GM12873 (cell line): Measurements from ENCODE around the gene MIXL1.

Source experiments
- CTCF ChIP-seq: IDR thresholded peaks from 2 replicates; pipeline ENCODE4 v1.5.1; 2012; ENCODE audit warnings: low read depth, mild to moderate bottlenecking, moderate library complexity, low read length, control low read depth; ENCODE audit not compliant: insufficient read depth; ENCODE audit errors: missing control alignments

The MIXL1 gene

GRCh38 chr1:226239421-226239820 is 16.0 kb downstream of the MIXL1 start:
- no peak for TF ChIP-seq CTCF

- TF ChIP-seq CTCF = no peak
Observed at GRCh38 chr1:226248091-226248490, 24.6 kb downstream of the MIXL1 start.

- no peak for TF ChIP-seq CTCF
Observed at GRCh38 chr1:226248796-226249195, 25.3 kb downstream of the MIXL1 start.

- no peak for TF ChIP-seq CTCF
Observed at GRCh38 chr1:226250511-226250910, 27.0 kb downstream of the MIXL1 start.

- TF ChIP-seq CTCF = no peak
Observed at GRCh38 chr1:226253933-226254332, 30.5 kb downstream of the MIXL1 start.

- no peak for TF ChIP-seq CTCF
Observed at GRCh38 chr1:226255380-226255779, 31.9 kb downstream of the MIXL1 start.

- no peak for TF ChIP-seq CTCF
Observed at GRCh38 chr1:226261818-226262217, 38.4 kb downstream of the MIXL1 start.
